Caco-2 (cell line): ENCODE measurements around the gene CAMK4. TPM values are rescaled to one million over a fixed set of nuclear protein-coding genes. Genes with fewer than 3 reads are reported as not detected.

Experiments
- BruUV-seq: library from RNA; stranded (reverse); fragments of 400-500 nt; replicated peaks from 2 replicates; lab custom pipeline; 2021; lab: Mats Ljungman, UMichigan
- CTCF ChIA-PET: fragments of 300-600 bp; sonication (Branson Sonifier 250); formaldehyde crosslinking; loops from one replicate; lab custom pipeline; 2022; ENCODE audit warnings: antibody characterized with exemption; lab: Charles Lee
- POLR2A ChIA-PET: fragments of 300-600 bp; sonication (Branson Sonifier 250); formaldehyde crosslinking; loops from one replicate; lab custom pipeline; 2022; ENCODE audit warnings: antibody characterized with exemption; lab: Charles Lee
- DNase-seq, 2 experiments: peaks; one replicate each; pipeline versions ENCODE4 v3.0.0 to v3.0.0-alpha.2; 2020 to 2022
- H3K27me3 ChIP-seq: replicated peaks from 2 replicates; pipeline ENCODE4 v1.6.0; 2011; ENCODE audit warnings: low read length; ENCODE audit not compliant: control insufficient read depth, insufficient read depth
- H3K36me3 ChIP-seq: 2 replicates; pipeline ENCODE4 v1.5.1; 2011; ENCODE audit warnings: low read length; ENCODE audit not compliant: control insufficient read depth, insufficient read depth
- H3K4me1 ChIP-seq: fragments of 250-450 bp; sonication (Bioruptor Pico); 2 replicates; pipeline ENCODE4 v1.5.1; 2020; ENCODE audit warnings: mild to moderate bottlenecking
- H3K4me3 ChIP-seq: 2 replicates; pipeline ENCODE4 v1.5.1; 2011; ENCODE audit warnings: low read depth, mild to moderate bottlenecking, control low read depth, low read length
- H3K9me3 ChIP-seq: fragments of 250-450 bp; sonication (Bioruptor Pico); 2 replicates; pipeline ENCODE4 v1.5.1; 2020; ENCODE audit warnings: mild to moderate bottlenecking, moderate library complexity
- H3K27ac Mint-ChIP-seq: one replicate; pipeline ENCODE4 v1.8.0; 2022; ENCODE audit warnings: mixed read lengths; ENCODE audit not compliant: unreplicated experiment
- H3K27me3 Mint-ChIP-seq: one replicate; pipeline ENCODE4 v1.8.0; 2022; ENCODE audit warnings: mixed read lengths; ENCODE audit not compliant: insufficient read depth, unreplicated experiment
- H3K36me3 Mint-ChIP-seq: one replicate; pipeline ENCODE4 v1.8.0; 2022; ENCODE audit warnings: mild to moderate bottlenecking, mixed read lengths; ENCODE audit not compliant: insufficient read depth, unreplicated experiment
- H3K4me1 Mint-ChIP-seq: one replicate; pipeline ENCODE4 v1.8.0; 2022; ENCODE audit warnings: low read depth, mixed read lengths; ENCODE audit not compliant: unreplicated experiment
- H3K4me3 Mint-ChIP-seq: one replicate; pipeline ENCODE4 v1.8.0; 2022; ENCODE audit warnings: mild to moderate bottlenecking, moderate library complexity, mixed read lengths; ENCODE audit not compliant: unreplicated experiment
- H3K9me3 Mint-ChIP-seq: one replicate; pipeline ENCODE4 v1.8.0; 2022; ENCODE audit warnings: mixed read lengths; ENCODE audit not compliant: unreplicated experiment
- intact Hi-C: fragments of 100-400 bp; cut with micrococcal nuclease; formaldehyde crosslinking; loops from one replicate; pipeline ENCODE4 v1.10.0; 2022; ENCODE audit not compliant: unreplicated experiment
- total RNA-seq: library from RNA; stranded (reverse); gene quantifications from 2 replicates; pipeline ENCODE4 v1.2.3, GENCODE V29; 2022
- TF ChIP-seq, protein P1 (sequence below), 2 experiments: fragments of 200-600 bp in 1 of 2; IDR thresholded peaks; 1 replicate in 1 of 2; 2 replicates in 1 of 2; pipeline versions ENCODE4 v1.5.1 to v1.8.0; 2011 to 2022; ENCODE audit warnings: antibody characterized with exemption in 1 of 2, control low read depth in 1 of 2, inconsistent platforms in 1 of 2, low read depth in 1 of 2, low read length in 1 of 2, mild to moderate bottlenecking in 1 of 2, moderate library complexity in 1 of 2; ENCODE audit not compliant: insufficient read depth in 1 of 2, severe bottlenecking in 1 of 2, unreplicated experiment in 1 of 2

CAMK4 gene
- total RNA-seq, 1 experiment from 2014 or later = not detected

- TF ChIP-seq, protein P1, sequence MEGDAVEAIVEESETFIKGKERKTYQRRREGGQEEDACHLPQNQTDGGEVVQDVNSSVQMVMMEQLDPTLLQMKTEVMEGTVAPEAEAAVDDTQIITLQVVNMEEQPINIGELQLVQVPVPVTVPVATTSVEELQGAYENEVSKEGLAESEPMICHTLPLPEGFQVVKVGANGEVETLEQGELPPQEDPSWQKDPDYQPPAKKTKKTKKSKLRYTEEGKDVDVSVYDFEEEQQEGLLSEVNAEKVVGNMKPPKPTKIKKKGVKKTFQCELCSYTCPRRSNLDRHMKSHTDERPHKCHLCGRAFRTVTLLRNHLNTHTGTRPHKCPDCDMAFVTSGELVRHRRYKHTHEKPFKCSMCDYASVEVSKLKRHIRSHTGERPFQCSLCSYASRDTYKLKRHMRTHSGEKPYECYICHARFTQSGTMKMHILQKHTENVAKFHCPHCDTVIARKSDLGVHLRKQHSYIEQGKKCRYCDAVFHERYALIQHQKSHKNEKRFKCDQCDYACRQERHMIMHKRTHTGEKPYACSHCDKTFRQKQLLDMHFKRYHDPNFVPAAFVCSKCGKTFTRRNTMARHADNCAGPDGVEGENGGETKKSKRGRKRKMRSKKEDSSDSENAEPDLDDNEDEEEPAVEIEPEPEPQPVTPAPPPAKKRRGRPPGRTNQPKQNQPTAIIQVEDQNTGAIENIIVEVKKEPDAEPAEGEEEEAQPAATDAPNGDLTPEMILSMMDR (IDR thresholded peaks at IDR 0.05; ENCODE audit: insufficient read depth in 1 of 2, low read depth in 1 of 2, low read length in 1 of 2, severe bottlenecking in 1 of 2, unreplicated experiment in 1 of 2) = no peak
- CTCF ChIA-PET = interaction anchor here (0.6 kb wide), 1 partner anchor 92 kb away, joined by 3 read pairs; no protein-coding TSS in a partner anchor
- no peaks in the 10 kb centered on the region for H3K9me3 Mint-ChIP-seq
- H3K27ac Mint-ChIP-seq = no peak overlapping the region
- Histone ChIP-seq H3K36me3 (no peaks in the 10 kb centered on the region), H3K27me3 (no peaks in the 10 kb centered on the region), H3K9me3 (no peaks in the 10 kb centered on the region; the same call in 1 of the 2 replicates), H3K4me1 (no peaks in the 10 kb centered on the region), H3K4me3 (no peak overlapping the region)
- peaks cover 10% of the 10 kb centered on the region for H3K27me3 Mint-ChIP-seq
- no peaks in the 10 kb centered on the region for H3K4me1 Mint-ChIP-seq
- H3K36me3 Mint-ChIP-seq = no peaks in the 10 kb centered on the region
- intact Hi-C loops = no loop called here
- POLR2A ChIA-PET = no interaction called here
- no peak overlapping the region for H3K4me3 Mint-ChIP-seq
- no TSS peak for BruUV-seq
- no peak for DNase-seq
Measured at GRCh38 chr5:111389390-111390082, 165.4 kb downstream of the CAMK4 start.

- H3K4me1 ChIP-seq = no peaks in the 10 kb centered on the region
- Mint-ChIP-seq H3K4me1 (no peaks in the 10 kb centered on the region), H3K27me3 (peaks cover 10% of the 10 kb centered on the region), H3K4me3 (no peak overlapping the region), H3K9me3 (no peaks in the 10 kb centered on the region), H3K36me3 (no peaks in the 10 kb centered on the region), H3K27ac (no peak overlapping the region)
- no peaks in the 10 kb centered on the region for H3K27me3 ChIP-seq
- intact Hi-C loops = no loop called here
- ChIA-PET CTCF (no interaction called here), POLR2A (no interaction called here)
- H3K36me3 ChIP-seq = no peaks in the 10 kb centered on the region
- no peak overlapping the region for H3K4me3 ChIP-seq
- no peak for DNase-seq
- H3K9me3 ChIP-seq = no peaks in the 10 kb centered on the region
- TF ChIP-seq, protein P1 (IDR thresholded peaks at IDR 0.05; ENCODE audit: insufficient read depth in 1 of 2, low read depth in 1 of 2, low read length in 1 of 2, severe bottlenecking in 1 of 2, unreplicated experiment in 1 of 2) = no peak
- BruUV-seq = no TSS peak
Measured at GRCh38 chr5:111392181-111392580, 168.0 kb downstream of the CAMK4 start.

DNA sequence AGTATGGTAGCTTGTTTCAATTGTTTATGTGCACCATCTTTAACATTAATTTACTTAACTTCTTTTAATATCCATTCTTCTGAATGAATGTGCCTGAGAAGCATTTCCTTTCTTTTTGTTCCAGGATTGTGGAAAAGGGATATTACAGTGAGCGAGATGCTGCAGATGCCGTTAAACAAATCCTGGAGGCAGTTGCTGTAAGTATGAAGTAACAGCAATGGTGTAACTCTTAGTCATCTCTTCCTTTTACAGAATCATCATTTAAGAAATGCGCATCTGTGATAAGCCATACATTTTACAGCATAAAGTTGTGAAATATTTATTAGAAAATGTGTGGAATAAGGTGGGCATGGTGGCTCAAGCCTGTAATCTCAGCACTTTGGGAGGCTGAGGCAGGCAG lies 170.4 kb downstream of the CAMK4 start:
- H3K36me3 ChIP-seq = no peaks in the 10 kb centered on the region
- Mint-ChIP-seq H3K27ac (no peak overlapping the region), H3K27me3 (peaks cover 21% of the 10 kb centered on the region), H3K4me3 (no peak overlapping the region), H3K4me1 (no peaks in the 10 kb centered on the region), H3K9me3 (no peaks in the 10 kb centered on the region), H3K36me3 (no peaks in the 10 kb centered on the region)
- intact Hi-C loops = no loop called here
- POLR2A ChIA-PET = no interaction called here
- CTCF ChIA-PET = no interaction called here
- no peaks in the 10 kb centered on the region for H3K27me3 ChIP-seq
- no peak overlapping the region for H3K4me3 ChIP-seq
- no peaks in the 10 kb centered on the region for H3K9me3 ChIP-seq
- BruUV-seq = no TSS peak
- no peak for DNase-seq
- TF ChIP-seq, protein P1 (IDR thresholded peaks at IDR 0.05; ENCODE audit: insufficient read depth in 1 of 2, low read depth in 1 of 2, low read length in 1 of 2, severe bottlenecking in 1 of 2, unreplicated experiment in 1 of 2) = no peak
- H3K4me1 ChIP-seq = no peaks in the 10 kb centered on the region
